ENCODE data around the gene FARS2. TPM values are rescaled to one million over a fixed set of nuclear protein-coding genes. Genes with fewer than 3 reads are reported as not detected.

Gene FARS2
- total RNA-seq, 1 donor from 2014 or later: 10.0 TPM

- ATAC-seq (no peak), DNase-seq (ENCODE audit: low spot score) (no peak)
These were observed 262.8 kb downstream of the FARS2 start for GRCh38 chr6:5524110-5524509.

- no peak for DNase-seq (ENCODE audit: low spot score)
These were observed 263.9 kb downstream of the FARS2 start for GRCh38 chr6:5525209-5525608.

GRCh38 chr6:5529015-5529414 lies 267.7 kb downstream of the FARS2 start:
- DNase-seq (ENCODE audit: low spot score) (no peak), ATAC-seq (no peak)

More at GRCh38 chr6:5525209-5525608, 263.9 kb downstream of the FARS2 start:
- ATAC-seq: peak; percentile 33

GRCh38 chr6:5529733-5530132 lies 268.4 kb downstream of the FARS2 start:
- DNase-seq (ENCODE audit: low spot score): no peak
- ATAC-seq: peak; percentile 66

GRCh38 chr6:5531161-5531560 lies 269.8 kb downstream of the FARS2 start:
- ATAC-seq (no peak), DNase-seq (ENCODE audit: low spot score) (no peak)

GRCh38 chr6:5531853-5532375 lies 270.6 kb downstream of the FARS2 start:
- no peak for ATAC-seq
- no peak for DNase-seq (ENCODE audit: low spot score)

GRCh38 chr6:5532941-5533340 lies 271.6 kb downstream of the FARS2 start:
- DNase-seq (ENCODE audit: low spot score) (no peak), ATAC-seq (no peak)

- no peak for ATAC-seq
- no peak for DNase-seq (ENCODE audit: low spot score)
These were observed 273.3 kb downstream of the FARS2 start for GRCh38 chr6:5534643-5535042.

- DNase-seq (ENCODE audit: low spot score) (no peak), ATAC-seq (no peak)
These were observed 275.3 kb downstream of the FARS2 start for GRCh38 chr6:5536644-5537043.

GRCh38 chr6:5537132-5537531 lies 275.8 kb downstream of the FARS2 start:
- DNase-seq (ENCODE audit: low spot score): no peak

GRCh38 chr6:5537967-5538366 lies 276.7 kb downstream of the FARS2 start:
- DNase-seq (ENCODE audit: low spot score): no peak
- no peak for ATAC-seq

More at GRCh38 chr6:5537132-5537531, 275.8 kb downstream of the FARS2 start:
- ATAC-seq: no peak

- no peak for DNase-seq (ENCODE audit: low spot score)
- ATAC-seq: no peak
These were observed 279.1 kb downstream of the FARS2 start for GRCh38 chr6:5540370-5540769.

GRCh38 chr6:5541025-5541424 lies 279.7 kb downstream of the FARS2 start:
- no peak for ATAC-seq
- DNase-seq (ENCODE audit: low spot score): no peak

- ATAC-seq: no peak
- DNase-seq (ENCODE audit: low spot score): no peak
These were observed 280.6 kb downstream of the FARS2 start for GRCh38 chr6:5541751-5542432.

- DNase-seq (ENCODE audit: low spot score) (no peak), ATAC-seq (no peak)
These were observed 286.2 kb downstream of the FARS2 start for GRCh38 chr6:5547556-5547955.

- DNase-seq (ENCODE audit: low spot score) (no peak), ATAC-seq (no peak)
These were observed 289.3 kb downstream of the FARS2 start for GRCh38 chr6:5550631-5551030.

GRCh38 chr6:5552243-5552642 lies 290.9 kb downstream of the FARS2 start:
- ATAC-seq (no peak), DNase-seq (ENCODE audit: low spot score) (no peak)

GRCh38 chr6:5553767-5554166 lies 292.5 kb downstream of the FARS2 start:
- no peak for DNase-seq (ENCODE audit: low spot score)
- no peak for ATAC-seq

GRCh38 chr6:5554226-5554625 lies 292.9 kb downstream of the FARS2 start:
- no peak for ATAC-seq
- no peak for DNase-seq (ENCODE audit: low spot score)

- ATAC-seq: no peak
- DNase-seq (ENCODE audit: low spot score): no peak
These were observed 294.7 kb downstream of the FARS2 start for GRCh38 chr6:5556011-5556410.

GRCh38 chr6:5557506-5557905 lies 296.2 kb downstream of the FARS2 start:
- no peak for DNase-seq (ENCODE audit: low spot score)

GRCh38 chr6:5559651-5560050 lies 298.3 kb downstream of the FARS2 start:
- DNase-seq (ENCODE audit: low spot score) (no peak), ATAC-seq (no peak)

More at GRCh38 chr6:5557506-5557905, 296.2 kb downstream of the FARS2 start:
- ATAC-seq: no peak

GRCh38 chr6:5562277-5562676 lies 301.0 kb downstream of the FARS2 start:
- no peak for DNase-seq (ENCODE audit: low spot score)
- no peak for ATAC-seq

All from left lobe of liver (tissue), 2 donors.